Ishikawa (cell line): ENCODE measurements around the gene CKAP5.

Source experiments
- CEBPB ChIP-seq: IDR thresholded peaks from 2 replicates; pipeline ENCODE4 v1.6.1; 2012
- CREB1 ChIP-seq: IDR thresholded peaks from 2 replicates; pipeline ENCODE4 v1.6.1; 2012; ENCODE audit warnings: low read depth
- EGR1 ChIP-seq: IDR thresholded peaks from 2 replicates; pipeline ENCODE4 v1.6.1; 2012
- EP300 ChIP-seq: IDR thresholded peaks from 2 replicates; pipeline ENCODE4 v1.6.1; 2012; ENCODE audit warnings: borderline replicate concordance
- FOXM1 ChIP-seq: IDR thresholded peaks from 2 replicates; pipeline ENCODE4 v1.6.1; 2012; ENCODE audit warnings: low read depth, borderline replicate concordance
- NFIC ChIP-seq: IDR thresholded peaks from 2 replicates; pipeline ENCODE4 v1.6.1; 2012
- RAD21 ChIP-seq: IDR thresholded peaks from 2 replicates; pipeline ENCODE4 v1.6.1; 2012; ENCODE audit warnings: low read depth
- TAF1 ChIP-seq: IDR thresholded peaks from 2 replicates; pipeline ENCODE4 v1.6.1; 2012; ENCODE audit warnings: low read depth, mild to moderate bottlenecking
- TCF12 ChIP-seq: IDR thresholded peaks from 2 replicates; pipeline ENCODE4 v1.6.1; 2012; ENCODE audit warnings: low read depth
- TEAD4 ChIP-seq: IDR thresholded peaks from 2 replicates; pipeline ENCODE4 v1.6.1; 2012
- USF1 ChIP-seq: IDR thresholded peaks from 2 replicates; pipeline ENCODE4 v1.6.1; 2012
- YY1 ChIP-seq: IDR thresholded peaks from 2 replicates; pipeline ENCODE4 v1.6.1; 2012; ENCODE audit warnings: low read depth
- ZBTB7A ChIP-seq: IDR thresholded peaks from 2 replicates; pipeline ENCODE4 v1.6.1; 2012; ENCODE audit warnings: low read depth
- TF ChIP-seq, protein P1 (sequence below): IDR thresholded peaks from 2 replicates; pipeline ENCODE4 v1.6.1; 2012
- TF ChIP-seq, protein P2 (sequence below): IDR thresholded peaks from 2 replicates; pipeline ENCODE4 v1.6.1; 2012; ENCODE audit warnings: low read depth, mild to moderate bottlenecking

Gene CKAP5

DNA sequence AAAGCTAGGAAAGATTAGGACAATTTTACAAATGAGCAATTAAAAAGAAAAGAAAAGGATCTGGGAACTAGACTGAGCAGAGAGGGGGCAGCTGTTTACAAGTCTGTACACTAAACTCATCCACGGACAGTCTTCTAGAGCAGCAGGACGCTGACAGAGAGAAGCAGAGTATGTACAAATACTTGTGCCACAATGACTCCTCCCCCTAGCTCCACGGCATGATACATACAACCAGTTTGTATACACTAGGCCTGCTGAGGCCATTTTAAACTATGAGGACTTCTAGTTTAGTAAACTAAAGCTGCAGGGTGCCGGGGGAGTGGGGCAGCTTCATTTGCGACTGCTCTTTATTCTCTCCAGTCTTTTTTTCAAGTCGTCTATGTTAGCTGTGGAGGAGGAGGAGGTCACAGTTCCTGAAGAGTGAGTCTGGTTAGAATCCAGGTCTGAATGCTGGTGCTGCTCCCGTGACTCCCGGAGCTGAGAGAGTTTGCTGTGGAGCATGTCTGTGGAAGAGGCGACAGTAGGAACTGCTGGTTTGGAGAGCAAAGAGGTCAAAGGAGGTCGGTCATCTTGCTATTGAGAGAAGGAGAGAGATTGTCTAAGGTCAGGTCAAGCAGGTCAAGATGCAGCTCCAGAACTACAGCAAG is 102.3 kb downstream of the CKAP5 start:
- TF ChIP-seq CREB1, result no peak
- no peak for TF ChIP-seq ZBTB7A
- no peak for TF ChIP-seq USF1
- no peak for TF ChIP-seq CEBPB
- no peak for TF ChIP-seq EP300
- TF ChIP-seq FOXM1, result no peak
- TF ChIP-seq, protein P1, sequence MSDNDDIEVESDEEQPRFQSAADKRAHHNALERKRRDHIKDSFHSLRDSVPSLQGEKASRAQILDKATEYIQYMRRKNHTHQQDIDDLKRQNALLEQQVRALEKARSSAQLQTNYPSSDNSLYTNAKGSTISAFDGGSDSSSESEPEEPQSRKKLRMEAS, result no peak

GRCh38 chr11:46743043-46743442 is 103.0 kb downstream of the CKAP5 start:
- TF ChIP-seq TAF1, result no peak
- no peak for TF ChIP-seq EGR1
- no peak for TF ChIP-seq TCF12
- no peak for TF ChIP-seq YY1
- no peak for TF ChIP-seq EP300
- no peak for TF ChIP-seq NFIC
- no peak for TF ChIP-seq ZBTB7A
- no peak for TF ChIP-seq CEBPB
- no peak for TF ChIP-seq TEAD4
- TF ChIP-seq, protein P1, result no peak
- no peak for TF ChIP-seq USF1
- TF ChIP-seq CREB1, result no peak
- TF ChIP-seq, protein P2, sequence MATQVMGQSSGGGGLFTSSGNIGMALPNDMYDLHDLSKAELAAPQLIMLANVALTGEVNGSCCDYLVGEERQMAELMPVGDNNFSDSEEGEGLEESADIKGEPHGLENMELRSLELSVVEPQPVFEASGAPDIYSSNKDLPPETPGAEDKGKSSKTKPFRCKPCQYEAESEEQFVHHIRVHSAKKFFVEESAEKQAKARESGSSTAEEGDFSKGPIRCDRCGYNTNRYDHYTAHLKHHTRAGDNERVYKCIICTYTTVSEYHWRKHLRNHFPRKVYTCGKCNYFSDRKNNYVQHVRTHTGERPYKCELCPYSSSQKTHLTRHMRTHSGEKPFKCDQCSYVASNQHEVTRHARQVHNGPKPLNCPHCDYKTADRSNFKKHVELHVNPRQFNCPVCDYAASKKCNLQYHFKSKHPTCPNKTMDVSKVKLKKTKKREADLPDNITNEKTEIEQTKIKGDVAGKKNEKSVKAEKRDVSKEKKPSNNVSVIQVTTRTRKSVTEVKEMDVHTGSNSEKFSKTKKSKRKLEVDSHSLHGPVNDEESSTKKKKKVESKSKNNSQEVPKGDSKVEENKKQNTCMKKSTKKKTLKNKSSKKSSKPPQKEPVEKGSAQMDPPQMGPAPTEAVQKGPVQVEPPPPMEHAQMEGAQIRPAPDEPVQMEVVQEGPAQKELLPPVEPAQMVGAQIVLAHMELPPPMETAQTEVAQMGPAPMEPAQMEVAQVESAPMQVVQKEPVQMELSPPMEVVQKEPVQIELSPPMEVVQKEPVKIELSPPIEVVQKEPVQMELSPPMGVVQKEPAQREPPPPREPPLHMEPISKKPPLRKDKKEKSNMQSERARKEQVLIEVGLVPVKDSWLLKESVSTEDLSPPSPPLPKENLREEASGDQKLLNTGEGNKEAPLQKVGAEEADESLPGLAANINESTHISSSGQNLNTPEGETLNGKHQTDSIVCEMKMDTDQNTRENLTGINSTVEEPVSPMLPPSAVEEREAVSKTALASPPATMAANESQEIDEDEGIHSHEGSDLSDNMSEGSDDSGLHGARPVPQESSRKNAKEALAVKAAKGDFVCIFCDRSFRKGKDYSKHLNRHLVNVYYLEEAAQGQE, result no peak

DNA sequence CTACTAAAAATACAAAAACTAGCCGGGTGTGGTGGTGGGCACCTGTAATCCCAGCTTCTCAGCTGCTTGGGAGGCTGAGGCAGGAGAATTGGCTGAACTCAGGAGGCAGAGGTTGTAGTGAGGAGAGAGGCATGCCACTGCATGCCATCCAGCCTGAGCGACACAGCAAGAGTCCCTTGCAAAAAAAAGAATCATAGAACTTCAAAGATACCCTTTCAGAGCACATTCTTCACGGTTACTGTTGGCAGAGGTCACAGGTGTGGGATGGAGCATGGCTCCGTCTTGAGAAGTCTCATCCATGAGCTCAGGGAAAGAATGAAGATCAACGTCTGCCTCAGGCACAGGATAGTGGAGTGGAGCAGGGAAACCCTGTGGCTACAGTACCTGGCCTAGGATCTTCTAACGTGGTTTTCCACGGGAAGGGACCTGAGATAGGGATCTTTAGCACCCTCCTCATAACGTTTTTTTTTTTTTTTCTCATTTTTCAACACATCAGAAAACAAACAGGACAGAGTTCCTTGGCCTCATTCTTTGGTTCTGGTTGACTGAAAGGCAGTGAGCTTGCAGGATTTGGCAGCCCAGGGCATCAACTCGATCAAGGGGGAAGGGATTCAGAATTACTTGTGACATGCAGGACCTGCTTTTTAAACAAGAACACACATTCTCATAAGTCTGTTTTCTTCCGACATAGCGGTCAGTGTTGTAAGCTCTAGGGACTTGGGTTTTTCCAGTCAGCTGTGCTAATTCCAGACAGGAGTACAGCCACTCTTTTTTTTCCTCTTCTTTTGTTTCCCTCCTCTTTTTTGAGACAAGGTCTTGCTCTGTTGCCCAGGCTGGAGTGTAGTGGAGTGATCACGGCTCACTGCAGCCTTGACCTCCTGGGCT is 104.2 kb downstream of the CKAP5 start:
- TF ChIP-seq EP300, result no peak
- no peak for TF ChIP-seq FOXM1
- TF ChIP-seq CREB1, result no peak
- TF ChIP-seq NFIC, result no peak
- TF ChIP-seq, protein P1, result no peak
- no peak for TF ChIP-seq TEAD4
- no peak for TF ChIP-seq EGR1
- TF ChIP-seq CEBPB, result no peak
- no peak for TF ChIP-seq RAD21
- TF ChIP-seq TAF1, result no peak
- TF ChIP-seq, protein P2, result no peak
- no peak for TF ChIP-seq YY1
- TF ChIP-seq TCF12, result no peak
- TF ChIP-seq USF1, result no peak
- no peak for TF ChIP-seq ZBTB7A

- TF ChIP-seq, protein P2, result no peak
- TF ChIP-seq RAD21 (no peak), TCF12 (no peak), CEBPB (no peak), TAF1 (no peak), TEAD4 (no peak), USF1 (no peak), FOXM1 (no peak), EP300 (no peak)
Measured at GRCh38 chr11:46738887-46739286, 107.2 kb downstream of the CKAP5 start.
